DOHH2 (cell line): ENCODE results near the gene PEX5L.

ENCODE experiments used
- CTCF ChIP-seq: fragments of 200-600 bp; sonication (generic); IDR thresholded peaks from one replicate; pipeline ENCODE4 v1.5.1; 2014; ENCODE audit warnings: antibody characterized with exemption, mild to moderate bottlenecking, low read depth, low read length; ENCODE audit not compliant: poor library complexity, severe bottlenecking
- EZH2phosphoT487 ChIP-seq: fragments of 200-600 bp; sonication (generic); IDR thresholded peaks from 2 replicates; pipeline ENCODE4 v1.6.1; 2017; ENCODE audit warnings: borderline replicate concordance, mild to moderate bottlenecking, antibody characterized with exemption, low read length, moderate library complexity, mixed read lengths

- TF ChIP-seq CTCF (no peak), EZH2phosphoT487 (no peak)
Observed at GRCh38 chr3:179949869-179950268, 86.9 kb downstream of the PEX5L start.
